GM18858 (cell line): ENCODE data around the gene TNFRSF6B.
"Not testable (repeated sequence)": the region's sequence is repeated elsewhere in the genome, so short reads cannot be mapped to it uniquely, and the experiment has no call there.

Experiments
- ATAC-seq: cut with Tn5 transposase; IDR thresholded peaks from one replicate; pipeline ENCODE4 v1.9.1; 2021; ENCODE audit not compliant: unreplicated experiment

Gene TNFRSF6B

GRCh38 chr20:63706852-63707557 is 10.6 kb downstream of the TNFRSF6B start:
- no peak for ATAC-seq

GRCh38 chr20:63707558-63708300 is 11.3 kb downstream of the TNFRSF6B start, which contains the start of the genes ARFRP1 and ZGPAT:
ARFRP1 (minus strand) TSS chr20:63707976; CDS start chr20:63707091, 885 bp downstream.
ZGPAT (plus strand) TSS chr20:63708039; CDS start chr20:63708581, 542 bp downstream.
- no peak for ATAC-seq

- no peak for ATAC-seq
These were observed 12.1 kb downstream of the TNFRSF6B start for GRCh38 chr20:63708301-63709148.

- ATAC-seq = no peak
These were observed 12.7 kb downstream of the TNFRSF6B start for GRCh38 chr20:63709149-63709527.

- no peak for ATAC-seq
These were observed 14.7 kb downstream of the TNFRSF6B start for GRCh38 chr20:63711085-63711645.

GRCh38 chr20:63712191-63712590 is 15.7 kb downstream of the TNFRSF6B start:
- no peak for ATAC-seq

GRCh38 chr20:63714858-63715257 is 18.4 kb downstream of the TNFRSF6B start:
- no peak for ATAC-seq

- no peak for ATAC-seq
These were observed 22.5 kb downstream of the TNFRSF6B start for GRCh38 chr20:63718996-63719395.

GRCh38 chr20:63722967-63723622 is 26.6 kb downstream of the TNFRSF6B start:
- ATAC-seq = not testable (repeated sequence)

GRCh38 chr20:63730189-63730733 is 33.8 kb downstream of the TNFRSF6B start:
- not testable (repeated sequence) for ATAC-seq

GRCh38 chr20:63731410-63731809 is 35.0 kb downstream of the TNFRSF6B start:
- ATAC-seq = no peak

- ATAC-seq = no peak
These were observed 36.0 kb downstream of the TNFRSF6B start for GRCh38 chr20:63732118-63733095.

- ATAC-seq = no peak
These were observed 36.7 kb downstream of the TNFRSF6B start for GRCh38 chr20:63733117-63733516.

- no peak for ATAC-seq
These were observed 37.2 kb downstream of the TNFRSF6B start for GRCh38 chr20:63733579-63734081.

GRCh38 chr20:63734111-63734945 is 37.9 kb downstream of the TNFRSF6B start:
- ATAC-seq = no peak

- ATAC-seq = no peak
These were observed 38.8 kb downstream of the TNFRSF6B start for GRCh38 chr20:63734946-63735858.
